ENCODE results near the gene HEATR5B.
"Not testable (repeated sequence)": the region's sequence is repeated elsewhere in the genome, so short reads cannot be mapped to it uniquely, and the experiment has no call there.

Gene HEATR5B

GRCh38 chr2:36993841-36994620 lies 90.1 kb downstream of the HEATR5B start:
- Histone ChIP-seq H2AFZ (no peak overlapping the region), H3K4me2 (ENCODE audit: low read length) (no peak overlapping the region), H3K79me2 (no peaks in the 10 kb centered on the region), H3K36me3 (ENCODE audit: control insufficient read depth, insufficient read depth, low read length) (no peaks in the 10 kb centered on the region), H3K4me3 (ENCODE audit: low read depth, low read length) (no peak overlapping the region), H3K27me3 (ENCODE audit: control insufficient read depth, insufficient read depth, low read length) (no peaks in the 10 kb centered on the region), H3K9me3 (ENCODE audit: control insufficient read depth, low read length) (no peaks in the 10 kb centered on the region), H3K9ac (no peak overlapping the region), H3K27ac (no peak overlapping the region), H3K4me1 (no peaks in the 10 kb centered on the region)
- TF ChIP-seq CTCF (IDR thresholded peaks at IDR 0.05): no peak

GRCh38 chr2:36988008-36988407 lies 96.2 kb downstream of the HEATR5B start:
- H2AFZ ChIP-seq: no peak overlapping the region
- no peak overlapping the region for H3K4me2 ChIP-seq (ENCODE audit: low read length)
- no peak overlapping the region for H3K9ac ChIP-seq
- TF ChIP-seq CTCF (IDR thresholded peaks at IDR 0.05): no peak
- no peaks in the 10 kb centered on the region for H3K79me2 ChIP-seq
- H3K27me3 ChIP-seq (ENCODE audit: control insufficient read depth, insufficient read depth, low read length): no peaks in the 10 kb centered on the region
- no peaks in the 10 kb centered on the region for H3K9me3 ChIP-seq (ENCODE audit: control insufficient read depth, low read length)
- no peak overlapping the region for H3K4me3 ChIP-seq (ENCODE audit: low read depth, low read length)
- no peaks in the 10 kb centered on the region for H3K36me3 ChIP-seq (ENCODE audit: control insufficient read depth, insufficient read depth, low read length)
- no peak overlapping the region for H3K27ac ChIP-seq
- H3K4me1 ChIP-seq: no peaks in the 10 kb centered on the region

- H3K79me2 ChIP-seq: no peaks in the 10 kb centered on the region
- H3K4me3 ChIP-seq (ENCODE audit: low read depth, low read length): no peak overlapping the region
- H3K4me2 ChIP-seq (ENCODE audit: low read length): no peak overlapping the region
- H3K27me3 ChIP-seq (ENCODE audit: control insufficient read depth, insufficient read depth, low read length): no peaks in the 10 kb centered on the region
- no peak overlapping the region for H3K27ac ChIP-seq
- no peak overlapping the region for H3K9ac ChIP-seq
- TF ChIP-seq CTCF (IDR thresholded peaks at IDR 0.05): no peak
- H2AFZ ChIP-seq: no peak overlapping the region
- no peaks in the 10 kb centered on the region for H3K36me3 ChIP-seq (ENCODE audit: control insufficient read depth, insufficient read depth, low read length)
- H3K4me1 ChIP-seq: no peaks in the 10 kb centered on the region
- H3K9me3 ChIP-seq (ENCODE audit: control insufficient read depth, low read length): no peaks in the 10 kb centered on the region
Observed at GRCh38 chr2:36982467-36982866, 101.7 kb downstream of the HEATR5B start.

GRCh38 chr2:36981911-36982310 lies 102.3 kb downstream of the HEATR5B start:
- H3K4me2 ChIP-seq (ENCODE audit: low read length): no peak overlapping the region
- H3K9me3 ChIP-seq (ENCODE audit: control insufficient read depth, low read length): no peaks in the 10 kb centered on the region
- H3K27me3 ChIP-seq (ENCODE audit: control insufficient read depth, insufficient read depth, low read length): no peaks in the 10 kb centered on the region
- no peak overlapping the region for H2AFZ ChIP-seq
- no peak overlapping the region for H3K4me3 ChIP-seq (ENCODE audit: low read depth, low read length)
- TF ChIP-seq CTCF (IDR thresholded peaks at IDR 0.05): no peak
- H3K9ac ChIP-seq: no peak overlapping the region
- no peak overlapping the region for H3K27ac ChIP-seq
- no peaks in the 10 kb centered on the region for H3K36me3 ChIP-seq (ENCODE audit: control insufficient read depth, insufficient read depth, low read length)
- H3K79me2 ChIP-seq: no peaks in the 10 kb centered on the region
- H3K4me1 ChIP-seq: no peaks in the 10 kb centered on the region

- H2AFZ ChIP-seq; H3K27me3 ChIP-seq (ENCODE audit: control insufficient read depth, insufficient read depth, low read length); H3K4me3 ChIP-seq (ENCODE audit: low read depth, low read length); H3K79me2 ChIP-seq; H3K36me3 ChIP-seq (ENCODE audit: control insufficient read depth, insufficient read depth, low read length); H3K9me3 ChIP-seq (ENCODE audit: control insufficient read depth, low read length); H3K9ac ChIP-seq; H3K27ac ChIP-seq; H3K4me2 ChIP-seq (ENCODE audit: low read length); H3K4me1 ChIP-seq: not testable (repeated sequence)
Observed at GRCh38 chr2:36979007-36979406, 105.2 kb downstream of the HEATR5B start.

Measured in parathyroid adenoma (tissue), 2 donors.